Stimulated activated CD4-positive, alpha-beta T cell treated with anti-CD3 and anti-CD28 coated beads, TNF-alpha, amount 100 ng/mL, for 1 hour (primary cell): ENCODE data around the gene POC5.

Experiments used
- DNase-seq, 3 donors: peaks; one replicate each; pipeline ENCODE4 v3.0.0-alpha.2; 2020; ENCODE audit warnings: low read depth in 3 of 3, low spot score in 1 of 3

The POC5 gene

GRCh38 chr5:75660678-75661465 is 56.4 kb downstream of the POC5 start:
- DNase-seq, result no peak

- DNase-seq, result no peak
Observed at GRCh38 chr5:75659791-75660450, 57.3 kb downstream of the POC5 start.

GRCh38 chr5:75656311-75657003 is 60.8 kb downstream of the POC5 start:
- DNase-seq, result no peak

GRCh38 chr5:75654693-75655295 is 62.4 kb downstream of the POC5 start:
- DNase-seq, result no peak

GRCh38 chr5:75653521-75653920 is 63.7 kb downstream of the POC5 start:
- DNase-seq, result no peak

GRCh38 chr5:75651575-75652238 is 65.5 kb downstream of the POC5 start:
- DNase-seq, result no peak

- no peak for DNase-seq
Observed at GRCh38 chr5:75648712-75649111, 68.5 kb downstream of the POC5 start.

GRCh38 chr5:75640826-75641225 is 76.4 kb downstream of the POC5 start:
- DNase-seq, result no peak

GRCh38 chr5:75640395-75640794 is 76.8 kb downstream of the POC5 start:
- DNase-seq, result no peak

- DNase-seq, result no peak
Observed at GRCh38 chr5:75639535-75640311, 77.5 kb downstream of the POC5 start.

GRCh38 chr5:75637949-75638348 is 79.3 kb downstream of the POC5 start:
- DNase-seq, result no peak

GRCh38 chr5:75632321-75632720 is 84.9 kb downstream of the POC5 start:
- no peak for DNase-seq

- no peak for DNase-seq
Observed at GRCh38 chr5:75630875-75631274, 86.4 kb downstream of the POC5 start.

- no peak for DNase-seq
Observed at GRCh38 chr5:75627801-75628200, 89.4 kb downstream of the POC5 start.

- no peak for DNase-seq
Observed at GRCh38 chr5:75626959-75627358, 90.3 kb downstream of the POC5 start.
